Right hindlimb (tissue), 1 donor: ENCODE results near the gene FCAR.
"Not testable (repeated sequence)": the region's sequence is repeated elsewhere in the genome, so short reads cannot be mapped to it uniquely, and the experiment has no call there.

Experiments used
- DNase-seq: peaks from one replicate; pipeline ENCODE4 v3.0.0-alpha.2; 2018

FCAR gene

GRCh38 chr19:54873990-54874389 is at the start of gene FCAR:
Gene FCAR, plus strand, starts transcription at chr19:54874235. Its CDS starts 55 bp downstream, at chr19:54874290.
- DNase-seq, result no peak

GRCh38 chr19:54824416-54824815 is 49.6 kb upstream of the FCAR start:
- not testable (repeated sequence) for DNase-seq

GRCh38 chr19:54825326-54825725 is 48.7 kb upstream of the FCAR start:
- not testable (repeated sequence) for DNase-seq

GRCh38 chr19:54828064-54828463 is 46.0 kb upstream of the FCAR start:
- DNase-seq, result not testable (repeated sequence)

- DNase-seq, result not testable (repeated sequence)
These were observed 41.5 kb upstream of the FCAR start, which contains the start of gene KIR2DS4 for GRCh38 chr19:54832496-54832895. Gene KIR2DS4, plus strand, starts transcription at chr19:54832676.

- not testable (repeated sequence) for DNase-seq
These were observed 38.9 kb upstream of the FCAR start for GRCh38 chr19:54835126-54835525.

- not testable (repeated sequence) for DNase-seq
These were observed 36.5 kb upstream of the FCAR start for GRCh38 chr19:54837522-54837921.

- DNase-seq, result not testable (repeated sequence)
These were observed 30.9 kb upstream of the FCAR start for GRCh38 chr19:54843171-54843570.

- DNase-seq, result not testable (repeated sequence)
These were observed 23.9 kb upstream of the FCAR start, which contains the start of gene KIR3DL2 for GRCh38 chr19:54850061-54850640. Gene KIR3DL2, plus strand, starts transcription at chr19:54850443. Its CDS starts 33 bp downstream, at chr19:54850476.

GRCh38 chr19:54850930-54851329 is 23.1 kb upstream of the FCAR start:
- DNase-seq, result no peak

- DNase-seq, result no peak
These were observed 22.7 kb upstream of the FCAR start for GRCh38 chr19:54851353-54851752.

GRCh38 chr19:54855241-54855640 is 18.8 kb upstream of the FCAR start:
- not testable (repeated sequence) for DNase-seq

- not testable (repeated sequence) for DNase-seq
These were observed 15.6 kb upstream of the FCAR start for GRCh38 chr19:54858476-54858875.

GRCh38 chr19:54859421-54859820 is 14.6 kb upstream of the FCAR start:
- not testable (repeated sequence) for DNase-seq

- DNase-seq, result not testable (repeated sequence)
These were observed 10.6 kb upstream of the FCAR start for GRCh38 chr19:54863459-54863858.

GRCh38 chr19:54871696-54872095 is 2.3 kb upstream of the FCAR start:
- DNase-seq, result no peak

- DNase-seq, result no peak
These were observed 1.5 kb downstream of the FCAR start for GRCh38 chr19:54875506-54875905.

GRCh38 chr19:54877471-54877870 is 3.4 kb downstream of the FCAR start:
- no peak for DNase-seq

GRCh38 chr19:54881884-54882283 is 7.8 kb downstream of the FCAR start:
- DNase-seq, result no peak

- no peak for DNase-seq
These were observed 8.7 kb downstream of the FCAR start for GRCh38 chr19:54882758-54883157.

- DNase-seq, result no peak
These were observed 9.2 kb downstream of the FCAR start for GRCh38 chr19:54883228-54883627.

- no peak for DNase-seq
These were observed 14.2 kb downstream of the FCAR start for GRCh38 chr19:54888239-54888638.

- DNase-seq, result no peak
These were observed 15.5 kb downstream of the FCAR start for GRCh38 chr19:54889566-54889965.

- DNase-seq, result no peak
These were observed 19.4 kb downstream of the FCAR start for GRCh38 chr19:54893406-54893805.

GRCh38 chr19:54894106-54894505 is 20.1 kb downstream of the FCAR start:
- DNase-seq, result not testable (repeated sequence)
